IMR-90 (cell line): ENCODE data around the gene ARHGEF3. TPM values are rescaled to one million over a fixed set of nuclear protein-coding genes. Genes with fewer than 3 reads are reported as not detected.

Experiments used
- ATAC-seq: fragments of 200-7000 bp; cut with Tn5 transposase; 2 replicates; pipeline ENCODE4 v1.9.1; 2020; ENCODE audit warnings: low read depth, mild to moderate bottlenecking, moderate library complexity
- BruUV-seq: library from RNA; stranded (reverse); fragments of 400-500 nt; replicated peaks from 2 replicates; lab custom pipeline; 2021; lab: Mats Ljungman, UMichigan
- CTCF ChIA-PET: fragments of 300-600 bp; formaldehyde crosslinking; extraction: SDS; loops from one replicate; lab custom pipeline; 2021; ENCODE audit warnings: antibody characterized with exemption; lab: Yijun Ruan, JAX
- POLR2A ChIA-PET: fragments of 300-600 bp; sonication (Branson Sonifier 250); formaldehyde crosslinking; loops from one replicate; lab custom pipeline; 2022; ENCODE audit warnings: antibody characterized with exemption; ENCODE audit not compliant: unreplicated experiment; lab: Charles Lee
- DNase-seq: peaks from one replicate; pipeline ENCODE4 v3.0.0; 2013
- H2AFZ ChIP-seq: replicated peaks from 2 replicates; pipeline ENCODE3; 2013; ENCODE audit warnings: low read length, mild to moderate bottlenecking; ENCODE audit not compliant: poor library complexity
- H2AK5ac ChIP-seq: 2 replicates; pipeline ENCODE4 v1.6.1; 2013; ENCODE audit warnings: low read depth, low read length, inconsistent platforms
- H2AK9ac ChIP-seq: replicated peaks from 2 replicates; pipeline ENCODE3; 2013; ENCODE audit warnings: mild to moderate bottlenecking, low read depth, low read length, moderate library complexity; ENCODE audit not compliant: poor library complexity
- H2BK120ac ChIP-seq: 2 replicates; pipeline ENCODE4 v1.6.1; 2013; ENCODE audit warnings: low read depth, low read length, inconsistent platforms
- H2BK15ac ChIP-seq: 3 replicates; pipeline ENCODE4 v1.6.1; 2013; ENCODE audit warnings: low read depth, low read length, inconsistent platforms
- H2BK20ac ChIP-seq: 2 replicates; pipeline ENCODE4 v1.6.1; 2013; ENCODE audit warnings: low read depth, mild to moderate bottlenecking, inconsistent platforms, low read length, moderate library complexity
- H2BK5ac ChIP-seq: 2 replicates; pipeline ENCODE4 v1.6.1; 2013; ENCODE audit warnings: mild to moderate bottlenecking, low read depth, low read length, inconsistent platforms; ENCODE audit not compliant: poor library complexity, severe bottlenecking
- H3K14ac ChIP-seq: replicated peaks from 2 replicates; pipeline ENCODE4 v1.6.1; 2013; ENCODE audit warnings: low read depth, low read length, inconsistent platforms
- H3K18ac ChIP-seq: 2 replicates; pipeline ENCODE4 v1.6.1; 2013; ENCODE audit warnings: low read depth, low read length, control low read depth
- H3K23ac ChIP-seq: 2 replicates; pipeline ENCODE4 v1.6.1; 2013; ENCODE audit warnings: low read depth, low read length, inconsistent platforms
- H3K27ac ChIP-seq: 2 replicates; pipeline ENCODE4 v1.5.1; 2013; ENCODE audit warnings: mild to moderate bottlenecking, control low read depth, low read length; ENCODE audit not compliant: insufficient read depth
- H3K27me3 ChIP-seq: 2 replicates; pipeline ENCODE4 v1.6.1; 2013; ENCODE audit warnings: low read length; ENCODE audit not compliant: control insufficient read depth, insufficient read depth
- H3K36me3 ChIP-seq: 2 replicates; pipeline ENCODE4 v1.6.1; 2013; ENCODE audit warnings: low read length, mixed read lengths; ENCODE audit not compliant: control insufficient read depth, insufficient read depth
- H3K4ac ChIP-seq: 2 replicates; pipeline ENCODE4 v1.6.1; 2013; ENCODE audit warnings: low read depth, low read length, inconsistent platforms
- H3K4me1 ChIP-seq: 2 replicates; pipeline ENCODE4 v1.6.1; 2013; ENCODE audit warnings: low read length, mixed read lengths; ENCODE audit not compliant: control insufficient read depth, insufficient read depth
- H3K4me2 ChIP-seq: 2 replicates; pipeline ENCODE4 v1.6.1; 2013; ENCODE audit warnings: low read depth, mild to moderate bottlenecking, control low read depth, low read length, moderate library complexity
- H3K4me3 ChIP-seq: 2 replicates; pipeline ENCODE4 v1.5.1; 2013; ENCODE audit warnings: low read depth, mild to moderate bottlenecking, control low read depth, low read length, moderate library complexity; ENCODE audit not compliant: insufficient read depth
- H3K56ac ChIP-seq: 2 replicates; pipeline ENCODE4 v1.6.1; 2013; ENCODE audit warnings: low read length, inconsistent platforms; ENCODE audit not compliant: insufficient read depth; ENCODE audit errors: extremely low read depth
- H3K79me1 ChIP-seq, 2 experiments: 2 replicates each; pipeline ENCODE4 v1.6.1; 2013; ENCODE audit warnings: low read length in 2 of 2, inconsistent platforms in 1 of 2, low read depth in 1 of 2
- H3K9ac ChIP-seq: 2 replicates; pipeline ENCODE4 v1.6.1; 2013; ENCODE audit warnings: low read depth, low read length, control low read depth
- H3K9me1 ChIP-seq: 2 replicates; pipeline ENCODE4 v1.6.1; 2013; ENCODE audit warnings: low read length, inconsistent platforms; ENCODE audit not compliant: insufficient read depth
- H3K9me3 ChIP-seq: 2 replicates; pipeline ENCODE4 v1.6.1; 2013; ENCODE audit warnings: low read length; ENCODE audit not compliant: control insufficient read depth, insufficient read depth
- H4K20me1 ChIP-seq: 2 replicates; pipeline ENCODE4 v1.6.1; 2013; ENCODE audit warnings: low read length, inconsistent platforms; ENCODE audit not compliant: insufficient read depth
- H4K5ac ChIP-seq: 2 replicates; pipeline ENCODE4 v1.6.1; 2013; ENCODE audit warnings: mild to moderate bottlenecking, low read depth, low read length, control low read depth
- H4K8ac ChIP-seq, 2 experiments: 2 replicates each; pipeline ENCODE4 v1.6.1; 2013; ENCODE audit warnings: low read depth in 2 of 2, low read length in 2 of 2, control low read depth in 1 of 2, inconsistent platforms in 1 of 2
- H4K91ac ChIP-seq: 2 replicates; pipeline ENCODE4 v1.6.1; 2013; ENCODE audit warnings: low read depth, low read length, inconsistent platforms; ENCODE audit not compliant: insufficient read depth
- MAFK ChIP-seq: IDR thresholded peaks from 2 replicates; pipeline ENCODE4 v1.6.1; 2012; ENCODE audit warnings: low read depth, low read length, improper control_type of control experiment
- RCOR1 ChIP-seq: IDR thresholded peaks from 2 replicates; pipeline ENCODE4 v1.6.1; 2012; ENCODE audit warnings: mild to moderate bottlenecking, low read length, improper control_type of control experiment; ENCODE audit not compliant: insufficient replicate concordance
- RFX5 ChIP-seq: IDR thresholded peaks from 2 replicates; pipeline ENCODE4 v1.8.0; 2012; ENCODE audit warnings: low read depth, mild to moderate bottlenecking, low read length, moderate library complexity
- WGBS, 2 experiments: methylation state at CpG; one replicate each; pipeline versions ENCODE4 v1.1.5 to v1.1.7; 2013; ENCODE audit warnings: missing lambda C conversion rate in 2 of 2; ENCODE audit not compliant: insufficient read length in 1 of 2; ENCODE audit errors: extremely low coverage in 2 of 2; 5-methylcytosine and 5-hydroxymethylcytosine counted together
- dilution Hi-C: fragments of 300-500 bp; cut with HindIII; formaldehyde crosslinking; loops from one replicate; pipeline ENCODE4 v1.14.3; 2018; ENCODE audit warnings: low sequenced_read_pairs; ENCODE audit not compliant: unreplicated experiment
- in situ Hi-C: fragments of 300-500 bp; cut with MboI; formaldehyde crosslinking; loops from 3 replicates; pipeline ENCODE4 v1.14.3; 2019; ENCODE audit warnings: low sequenced_read_pairs, inconsistent platforms, mixed read lengths
- intact Hi-C: fragments of 100-400 bp; cut with micrococcal nuclease; formaldehyde crosslinking; loops from 2 replicates; pipeline ENCODE4 v1.10.0; 2022
- polyA plus RNA-seq, 3 experiments: library from polyadenylated mRNA; depleted of rRNA; stranded (reverse); fragments of >200 nt; gene quantifications; 2 replicates each; pipeline ENCODE4 v1.2.3, GENCODE V29; 2012; ENCODE audit warnings: low replicate concordance in 1 of 3
- total RNA-seq: library from RNA; depleted of rRNA; stranded (reverse); fragments of >200 nt; gene quantifications from 2 replicates; pipeline ENCODE4 v1.2.3, GENCODE V29; 2012

ARHGEF3 gene
- total and polyA plus RNA-seq, 2 of the 4 experiments (the other 2 are of a cell fraction): 2.1 to 2.3 TPM

DNA sequence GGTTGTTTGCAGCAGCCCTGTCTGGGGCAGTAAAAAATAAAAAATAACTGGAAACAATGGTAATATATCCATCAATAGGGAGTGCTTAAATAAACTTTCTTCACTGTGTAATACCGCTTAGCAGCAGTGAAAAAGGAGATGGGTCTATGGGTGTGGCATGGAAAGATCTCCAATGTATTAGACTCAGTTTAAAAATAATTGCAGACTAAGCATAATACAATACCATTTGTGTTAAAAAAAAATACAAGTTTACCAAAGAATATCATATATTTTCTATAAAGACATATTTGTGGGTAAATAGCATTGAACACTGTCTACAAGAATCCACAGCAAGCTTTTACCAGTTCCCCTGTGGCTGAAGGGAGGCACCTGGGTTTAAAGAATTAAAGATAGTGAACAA lies 1.0 kb upstream of the ARHGEF3 start:
- Histone ChIP-seq H4K20me1 (no peaks in the 10 kb centered on the region), H2BK120ac (no peak overlapping the region), H3K56ac (no peak overlapping the region), H3K27ac (no peak overlapping the region), H3K36me3 (no peaks in the 10 kb centered on the region), H2BK15ac (no peak overlapping the region), H3K27me3 (peaks cover 5% of the 10 kb centered on the region; the same call in 1 of the 2 replicates), H2AK5ac (no peak overlapping the region), H4K8ac (no peak overlapping the region), H3K4me1 (peaks cover 3% of the 10 kb centered on the region; the same call in 1 of the 2 replicates), H2AK9ac (no peak overlapping the region), H3K14ac (no peak overlapping the region), H3K18ac (no peak overlapping the region), H3K9ac (no peak overlapping the region), H3K79me1 (0 out of 4 replicates have a peak, but pooled peaks cover 0 to 2% of the 10 kb centered on the region in 2 experiments), H3K23ac (no peak overlapping the region), H3K9me3 (no peaks in the 10 kb centered on the region), H3K9me1 (no peaks in the 10 kb centered on the region), H2BK20ac (no peak overlapping the region), H2BK5ac (no peak overlapping the region), H4K91ac (no peak overlapping the region), H3K4ac (no peak overlapping the region), H3K4me3 (no peak overlapping the region), H4K5ac (no peak overlapping the region), H2AFZ (no peak overlapping the region), H3K4me2 (no peak overlapping the region)
- intact Hi-C loops (no loop called here), in situ Hi-C loops (no loop called here), dilution Hi-C loops (no loop called here)
- TF ChIP-seq RFX5: no peak
- peak; percentile 86 for TF ChIP-seq MAFK
- no peak for TF ChIP-seq RCOR1
- CTCF ChIA-PET: no interaction called here
- no peak for DNase-seq
- POLR2A ChIA-PET: no interaction called here
- no CpG with 5 or more reads among the region's 1 CpG for WGBS, 2 experiments
- no TSS peak for BruUV-seq
- no peak for ATAC-seq
